Tracheal epithelial cell (primary cell): ENCODE measurements around the gene OMA1. TPM values are rescaled to one million over a fixed set of nuclear protein-coding genes. Genes with fewer than 3 reads are reported as not detected.

Experiments used
- total RNA-seq: library from RNA; depleted of rRNA; stranded (reverse); fragments of >200 nt; gene quantifications from 2 replicates; pipeline ENCODE4 v1.2.1, GENCODE V29; 2014

The OMA1 gene
- 26.7 and 35.0 TPM in 2 replicates for total RNA-seq

GRCh38 chr1:58546520-58547308 lies at the start of gene OMA1:
Gene OMA1, minus strand, starts transcription at chr1:58546726. Its CDS starts 7,432 bp downstream, at chr1:58539294.

GRCh38 chr1:58576727-58577653 lies 30.5 kb upstream of the OMA1 start, which contains the start of gene TACSTD2:
Gene TACSTD2, minus strand, starts transcription at chr1:58577252. Its CDS starts 96 bp downstream, at chr1:58577156.

Other genes with a start within 250 kb of the OMA1 start
- 319 and 514 TPM in 2 replicates for gene TACSTD2, start 30.5 kb upstream of the OMA1 start, total RNA-seq
- gene MYSM1, start 153.3 kb upstream of the OMA1 start, total RNA-seq: 10.2 and 12.3 TPM in 2 replicates
- 56.7 and 205 TPM in 2 replicates for gene JUN, start 237.3 kb upstream of the OMA1 start, total RNA-seq